GM12892 (cell line): ENCODE results near the gene CIDEB.

Experiments used
- POLR2A ChIP-seq: IDR thresholded peaks from 2 replicates; pipeline ENCODE4 v1.6.1; 2011; ENCODE audit warnings: low read depth, low read length, control low read depth
- POLR2AphosphoS5 ChIP-seq: IDR thresholded peaks from 2 replicates; pipeline ENCODE4 v1.6.1; 2011; ENCODE audit warnings: low read depth, low read length, control low read depth

GRCh38 chr14:24256960-24257359 is 50.8 kb downstream of the CIDEB start:
- TF ChIP-seq POLR2AphosphoS5 (no peak), POLR2A (no peak)
